NK-92 (cell line): ENCODE measurements around the gene DCUN1D1.

ENCODE experiments used
- DNase-seq: peaks from one replicate; lab custom pipeline; 2025; ENCODE audit not compliant: unreplicated experiment; lab: John Stamatoyannopoulos, UW

The DCUN1D1 gene

GRCh38 chr3:182937293-182938051 lies 42.9 kb downstream of the DCUN1D1 start:
- DNase-seq = no peak

GRCh38 chr3:182936918-182937285 lies 43.4 kb downstream of the DCUN1D1 start:
- DNase-seq = no peak

- no peak for DNase-seq
These were observed 44.0 kb downstream of the DCUN1D1 start for GRCh38 chr3:182936239-182936917.

- no peak for DNase-seq
These were observed 44.5 kb downstream of the DCUN1D1 start for GRCh38 chr3:182935803-182936202.

GRCh38 chr3:182925944-182926337 lies 54.4 kb downstream of the DCUN1D1 start:
- no peak for DNase-seq

GRCh38 chr3:182925330-182925943 lies 54.9 kb downstream of the DCUN1D1 start:
- no peak for DNase-seq

- no peak for DNase-seq
These were observed 58.5 kb downstream of the DCUN1D1 start for GRCh38 chr3:182921665-182922355.

GRCh38 chr3:182920515-182921084 lies 59.7 kb downstream of the DCUN1D1 start:
- no peak for DNase-seq

GRCh38 chr3:182919866-182920357 lies 60.4 kb downstream of the DCUN1D1 start:
- no peak for DNase-seq

GRCh38 chr3:182917134-182917533 lies 63.2 kb downstream of the DCUN1D1 start:
- DNase-seq = no peak

- DNase-seq = no peak
These were observed 66.0 kb downstream of the DCUN1D1 start for GRCh38 chr3:182914341-182914740.

- no peak for DNase-seq
These were observed 66.4 kb downstream of the DCUN1D1 start for GRCh38 chr3:182913889-182914288.

- no peak for DNase-seq
These were observed 67.9 kb downstream of the DCUN1D1 start for GRCh38 chr3:182912474-182912873.

- DNase-seq = no peak
These were observed 68.6 kb downstream of the DCUN1D1 start for GRCh38 chr3:182911782-182912111.

GRCh38 chr3:182910936-182911781 lies 69.2 kb downstream of the DCUN1D1 start:
- DNase-seq = no peak

- DNase-seq = no peak
These were observed 70.9 kb downstream of the DCUN1D1 start for GRCh38 chr3:182909318-182910040.

GRCh38 chr3:182908471-182908870 lies 71.9 kb downstream of the DCUN1D1 start:
- DNase-seq = no peak

GRCh38 chr3:182906036-182906435 lies 74.3 kb downstream of the DCUN1D1 start:
- no peak for DNase-seq

GRCh38 chr3:182905623-182906022 lies 74.7 kb downstream of the DCUN1D1 start:
- no peak for DNase-seq

GRCh38 chr3:182904164-182904563 lies 76.2 kb downstream of the DCUN1D1 start:
- no peak for DNase-seq
